Natural killer cell (primary cell): ENCODE results near the gene NUP133. TPM values are rescaled to one million over a fixed set of nuclear protein-coding genes. Genes with fewer than 3 reads are reported as not detected.

Experiments used
- ATAC-seq, 3 donors: fragments of 150-1000 bp in 2 of 3; fragments of 200-7000 bp in 1 of 3; cut with Tn5 transposase; 1 replicate in 1 of 3; 2 replicates in 2 of 3; pipeline ENCODE4 v1.10.0; 2021; ENCODE audit warnings: mild to moderate bottlenecking in 2 of 3, moderate library complexity in 2 of 3
- DNase-seq, 2 donors: peaks; one replicate each; pipeline versions ENCODE4 v3.0.0 to v3.0.0-alpha.2; 2013 to 2021; ENCODE audit warnings: mixed read lengths in 1 of 2
- H3K27ac ChIP-seq: one replicate; pipeline ENCODE4 v1.5.1; 2013; ENCODE audit warnings: mild to moderate bottlenecking, low read length
- H3K27me3 ChIP-seq: one replicate; pipeline ENCODE4 v1.6.1; 2013; ENCODE audit warnings: low read length; ENCODE audit not compliant: control insufficient read depth, insufficient read depth
- H3K36me3 ChIP-seq: one replicate; pipeline ENCODE4 v1.6.1; 2013; ENCODE audit warnings: low read length; ENCODE audit not compliant: control insufficient read depth, insufficient read depth
- H3K4me1 ChIP-seq: one replicate; pipeline ENCODE4 v1.6.1; 2013; ENCODE audit warnings: low read length; ENCODE audit not compliant: control insufficient read depth, insufficient read depth
- H3K4me3 ChIP-seq: one replicate; pipeline ENCODE4 v1.5.1; 2013; ENCODE audit warnings: low read length
- H3K9me3 ChIP-seq: one replicate; pipeline ENCODE4 v1.6.1; 2013; ENCODE audit warnings: low read length; ENCODE audit not compliant: control insufficient read depth, insufficient read depth
- H3K27ac Mint-ChIP-seq, 2 donors: one replicate each; pipeline ENCODE4 v1.8.0; 2022; ENCODE audit warnings: mild to moderate bottlenecking in 2 of 2, mixed read lengths in 2 of 2, moderate library complexity in 1 of 2
- H3K27me3 Mint-ChIP-seq, 2 donors: one replicate each; pipeline ENCODE4 v1.8.0; 2022; ENCODE audit warnings: low read depth in 2 of 2, mixed read lengths in 2 of 2
- H3K36me3 Mint-ChIP-seq: one replicate; pipeline ENCODE4 v1.8.0; 2022; ENCODE audit warnings: mixed read lengths
- H3K4me1 Mint-ChIP-seq, 2 donors: one replicate each; pipeline ENCODE4 v1.8.0; 2022; ENCODE audit warnings: mixed read lengths in 2 of 2
- H3K4me3 Mint-ChIP-seq: one replicate; pipeline ENCODE4 v1.8.0; 2022; ENCODE audit warnings: mild to moderate bottlenecking, moderate library complexity, mixed read lengths
- H3K9me3 Mint-ChIP-seq, 2 donors: one replicate each; pipeline ENCODE4 v1.8.0; 2022; ENCODE audit warnings: mixed read lengths in 2 of 2
- WGBS: methylation state at CpG from one replicate; pipeline ENCODE4 v1.1.7; 2013; ENCODE audit warnings: missing lambda C conversion rate; ENCODE audit not compliant: insufficient coverage; 5-methylcytosine and 5-hydroxymethylcytosine counted together
- intact Hi-C: fragments of 100-400 bp; cut with micrococcal nuclease; formaldehyde crosslinking; loops from one replicate; pipeline ENCODE4 v1.14.2; 2022
- total RNA-seq, 4 donors: library from RNA; stranded (reverse); fragments of 120-200 nt in 1 of 4; gene quantifications; one replicate each; pipeline versions ENCODE4 v1.2.3 to v1.2.4, GENCODE V29; 2013 to 2022
- TF ChIP-seq, protein P1 (sequence below): fragments of 200-600 bp; IDR thresholded peaks from one replicate; pipeline ENCODE4 v1.8.0; 2022; ENCODE audit warnings: antibody characterized with exemption

The NUP133 gene
- total RNA-seq, 3 donors from 2014 or later (not counting 1 experiment from before 2014, with no cell fraction given), result 34.5 to 40.1 (median 38.4) TPM

DNA sequence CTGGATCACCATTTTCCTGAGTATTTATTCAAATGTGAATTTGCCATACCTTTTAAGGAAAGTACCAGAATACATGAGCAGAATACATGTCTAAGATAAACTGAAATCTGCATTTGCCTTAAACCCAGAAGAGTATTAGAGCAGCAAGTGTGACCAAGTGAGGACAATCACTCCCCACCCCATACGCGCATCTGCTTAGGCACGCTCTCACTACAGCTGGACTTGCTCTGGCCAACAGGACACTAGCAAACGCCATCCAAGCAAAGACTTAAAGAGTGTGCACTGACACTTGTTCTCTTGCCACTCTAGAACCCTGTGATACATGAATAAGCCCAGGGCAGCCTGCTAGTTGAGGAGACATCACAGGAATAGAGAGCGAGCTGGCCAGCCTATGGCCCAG, 25.6 kb downstream of the NUP133 start:
- H3K4me1 Mint-ChIP-seq, result peaks cover 26 to 29% of the 10 kb centered on the region in 2 donors
- no peaks in the 10 kb centered on the region for H3K9me3 Mint-ChIP-seq
- no peaks in the 10 kb centered on the region for H3K27me3 ChIP-seq
- DNase-seq (no peak), ATAC-seq (no peak)
- intact Hi-C loops, result loop anchor here (1.0 to 5.0 kb wide), 3 partner anchors 140 to 818 kb away; partner anchors contain the start of gene CCSAP
- H3K4me3 Mint-ChIP-seq, result no peak overlapping the region
- peaks cover 24% of the 10 kb centered on the region for H3K36me3 Mint-ChIP-seq
- no peaks in the 10 kb centered on the region for H3K27me3 Mint-ChIP-seq
- H3K36me3 ChIP-seq, result peaks cover 44% of the 10 kb centered on the region
- no peak overlapping the region for H3K4me3 ChIP-seq
- no peak overlapping the region for H3K27ac ChIP-seq
- peaks cover 3% of the 10 kb centered on the region for H3K4me1 ChIP-seq
- TF ChIP-seq, protein P1, sequence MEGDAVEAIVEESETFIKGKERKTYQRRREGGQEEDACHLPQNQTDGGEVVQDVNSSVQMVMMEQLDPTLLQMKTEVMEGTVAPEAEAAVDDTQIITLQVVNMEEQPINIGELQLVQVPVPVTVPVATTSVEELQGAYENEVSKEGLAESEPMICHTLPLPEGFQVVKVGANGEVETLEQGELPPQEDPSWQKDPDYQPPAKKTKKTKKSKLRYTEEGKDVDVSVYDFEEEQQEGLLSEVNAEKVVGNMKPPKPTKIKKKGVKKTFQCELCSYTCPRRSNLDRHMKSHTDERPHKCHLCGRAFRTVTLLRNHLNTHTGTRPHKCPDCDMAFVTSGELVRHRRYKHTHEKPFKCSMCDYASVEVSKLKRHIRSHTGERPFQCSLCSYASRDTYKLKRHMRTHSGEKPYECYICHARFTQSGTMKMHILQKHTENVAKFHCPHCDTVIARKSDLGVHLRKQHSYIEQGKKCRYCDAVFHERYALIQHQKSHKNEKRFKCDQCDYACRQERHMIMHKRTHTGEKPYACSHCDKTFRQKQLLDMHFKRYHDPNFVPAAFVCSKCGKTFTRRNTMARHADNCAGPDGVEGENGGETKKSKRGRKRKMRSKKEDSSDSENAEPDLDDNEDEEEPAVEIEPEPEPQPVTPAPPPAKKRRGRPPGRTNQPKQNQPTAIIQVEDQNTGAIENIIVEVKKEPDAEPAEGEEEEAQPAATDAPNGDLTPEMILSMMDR, result no peak
- 99% methylated on average over 5 of the region's 5 CpGs for WGBS
- peak overlapping the region; percentile 52 to 71 for H3K27ac Mint-ChIP-seq
- H3K9me3 ChIP-seq, result no peaks in the 10 kb centered on the region

DNA sequence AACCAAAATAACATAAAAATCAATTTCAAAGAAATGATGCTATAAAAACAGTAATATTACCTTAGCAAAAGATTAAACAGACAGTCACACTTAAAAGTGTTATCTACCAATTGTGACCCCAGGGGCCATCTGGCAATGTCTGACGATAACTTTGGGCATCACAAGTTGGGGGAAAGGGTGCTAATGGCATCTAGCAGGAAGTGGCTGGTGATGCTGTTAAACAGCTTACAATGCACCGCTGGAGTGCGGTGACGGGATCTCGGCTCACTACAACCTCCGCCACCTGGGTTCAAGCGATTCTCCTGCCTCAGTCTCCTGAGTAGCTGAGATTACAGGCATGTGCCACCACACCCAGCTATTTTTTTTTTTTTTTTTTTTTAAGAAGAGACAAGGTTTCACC, 27.6 kb downstream of the NUP133 start:
- 68% methylated on average over 7 of the region's 7 CpGs for WGBS
- peak overlapping the region; percentile 52 to 71 for H3K27ac Mint-ChIP-seq

GRCh38 chr1:229479660-229480399, 28.3 kb downstream of the NUP133 start:
- H3K27ac Mint-ChIP-seq, result peak overlapping the region; percentile 52 to 71
- TF ChIP-seq, protein P1, result no peak
- peaks cover 1% of the 10 kb centered on the region for H3K36me3 Mint-ChIP-seq
- H3K4me1 Mint-ChIP-seq, result peaks cover 26 to 29% of the 10 kb centered on the region in 2 donors
- H3K27me3 Mint-ChIP-seq, result no peaks in the 10 kb centered on the region
- WGBS, result 77% methylated on average over 10 of the region's 10 CpGs
- no peak overlapping the region for H3K4me3 Mint-ChIP-seq
- no peaks in the 10 kb centered on the region for H3K9me3 ChIP-seq
- H3K4me1 ChIP-seq, result peaks cover 3% of the 10 kb centered on the region
- peaks cover 39% of the 10 kb centered on the region for H3K36me3 ChIP-seq
- DNase-seq (no peak), ATAC-seq (peak; percentile 14 to 51 (median 47))
- peak overlapping the region; percentile 60 for H3K27ac ChIP-seq
- H3K27me3 ChIP-seq, result no peaks in the 10 kb centered on the region
- H3K4me3 ChIP-seq, result no peak overlapping the region
- no peaks in the 10 kb centered on the region for H3K9me3 Mint-ChIP-seq
- intact Hi-C loops, result loop anchor here (2.0 to 5.0 kb wide), 2 partner anchors 29 to 138 kb away; partner anchors contain the start of genes CCSAP and NUP133

More for the DNA sequence above, 27.6 kb downstream of the NUP133 start:
- Histone ChIP-seq H3K27me3 (no peaks in the 10 kb centered on the region), H3K27ac (peak overlapping the region; percentile 60), H3K36me3 (peaks cover 38% of the 10 kb centered on the region), H3K4me1 (peaks cover 3% of the 10 kb centered on the region), H3K9me3 (no peaks in the 10 kb centered on the region), H3K4me3 (no peak overlapping the region)
- Mint-ChIP-seq H3K27me3 (no peaks in the 10 kb centered on the region), H3K9me3 (no peaks in the 10 kb centered on the region), H3K36me3 (peaks cover 8% of the 10 kb centered on the region), H3K4me1 (peaks cover 26 to 29% of the 10 kb centered on the region in 2 donors), H3K4me3 (peak overlapping the region; percentile 33)
- peak; percentile 12 to 33 for DNase-seq
- TF ChIP-seq, protein P1, result no peak
- ATAC-seq, result peak; percentile 76 to 93 (median 87)
- intact Hi-C loops, result loop anchor here (2.0 to 5.0 kb wide), 2 partner anchors 28 to 138 kb away; partner anchors contain the start of genes CCSAP and NUP133
